Measurements from ENCODE around the gene CFAP46.
"Not testable (repeated sequence)": the region's sequence is repeated elsewhere in the genome, so short reads cannot be mapped to it uniquely, and the experiment has no call there.

Gene CFAP46

DNA sequence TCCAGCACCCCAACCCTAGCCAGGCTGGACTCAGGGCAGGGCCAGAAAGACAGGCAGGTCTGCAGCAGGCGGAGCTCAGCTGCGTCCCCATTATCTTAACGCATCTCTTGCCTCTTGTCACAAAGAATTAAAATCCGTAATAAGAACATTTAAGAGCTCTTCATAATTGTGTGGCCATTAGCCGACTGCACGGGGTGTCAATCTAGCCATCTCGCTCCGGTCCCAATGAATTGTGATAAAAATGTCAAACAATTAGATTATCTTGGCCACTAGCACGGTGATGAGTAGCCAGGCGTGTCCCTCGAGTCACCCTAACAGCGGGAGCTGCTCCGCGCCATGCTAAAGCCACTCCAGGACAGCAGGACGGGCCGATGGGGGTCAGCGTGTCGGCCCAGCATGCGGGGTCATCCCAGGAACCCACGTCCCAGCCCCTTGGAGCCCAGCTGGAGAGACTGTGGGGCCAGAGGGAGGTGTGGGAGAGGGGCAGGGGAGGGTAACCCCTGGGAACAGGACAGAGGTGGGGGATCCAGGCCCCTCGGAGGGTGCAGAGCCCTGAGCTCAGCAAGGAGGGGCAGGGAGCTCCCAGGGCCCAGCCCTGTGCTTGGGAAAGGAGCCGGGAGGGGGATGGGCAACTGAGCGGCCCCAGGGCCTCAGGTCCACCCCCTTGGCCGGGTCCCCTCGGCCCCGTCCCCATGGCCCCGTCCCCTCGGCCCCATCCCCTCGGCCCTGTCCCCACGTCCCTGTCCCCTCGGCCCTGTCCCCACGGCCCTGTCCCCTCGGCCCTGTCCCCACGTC, 138.8 kb downstream of the CFAP46 start:
- DNase-seq: no peak

DNA sequence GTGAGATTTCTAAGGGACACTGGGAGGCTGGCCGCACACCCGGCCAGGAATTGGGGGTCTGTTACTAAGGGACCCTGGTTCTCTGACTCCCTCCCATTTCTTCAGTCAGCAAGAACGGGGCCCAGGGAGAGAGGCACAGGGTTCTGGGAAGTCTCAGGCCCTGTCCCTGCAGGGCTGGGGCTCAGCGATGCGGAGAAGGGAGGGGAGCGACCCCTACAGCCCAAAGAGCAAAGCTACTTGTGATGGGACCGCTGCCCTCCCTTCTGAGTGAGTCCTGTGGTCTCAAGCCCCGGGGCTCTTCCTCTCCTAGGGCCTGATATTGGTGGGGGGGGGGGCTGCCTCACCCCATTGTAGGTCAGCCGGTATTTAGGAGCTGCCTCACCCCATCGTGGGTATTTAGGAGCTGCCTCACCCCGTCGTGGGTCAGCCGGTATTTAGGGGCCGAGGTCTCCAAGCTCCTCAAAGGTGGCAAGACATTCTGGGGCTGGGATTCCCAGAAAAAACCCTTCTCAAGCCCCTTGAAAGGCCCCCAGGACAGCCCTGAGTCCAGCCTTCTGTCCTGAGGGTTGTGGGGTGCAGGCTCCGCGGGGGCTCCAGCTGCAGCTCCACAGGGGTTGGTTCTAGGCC, 139.6 kb downstream of the CFAP46 start:
- no peak for DNase-seq

DNA sequence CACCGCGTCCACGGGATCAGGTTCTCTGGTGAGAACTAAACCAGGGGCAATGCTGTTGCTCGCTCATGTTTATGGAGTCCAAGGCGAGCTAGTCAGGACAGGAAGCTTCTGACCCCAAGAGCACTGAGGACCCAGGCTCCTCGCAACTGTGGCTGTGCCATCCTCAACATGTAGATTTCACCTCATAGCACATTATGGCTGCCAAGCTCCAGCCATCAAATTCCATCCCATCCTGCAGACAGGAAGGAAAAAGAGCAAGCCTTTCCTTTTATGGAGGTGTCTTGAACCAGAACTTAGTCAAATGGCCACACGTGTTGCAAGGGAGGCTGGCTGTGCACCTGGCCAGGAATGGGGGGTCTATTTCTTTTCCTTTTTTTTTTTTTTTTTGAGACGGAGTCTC, 140.3 kb downstream of the CFAP46 start:
- DNase-seq: no peak

DNA sequence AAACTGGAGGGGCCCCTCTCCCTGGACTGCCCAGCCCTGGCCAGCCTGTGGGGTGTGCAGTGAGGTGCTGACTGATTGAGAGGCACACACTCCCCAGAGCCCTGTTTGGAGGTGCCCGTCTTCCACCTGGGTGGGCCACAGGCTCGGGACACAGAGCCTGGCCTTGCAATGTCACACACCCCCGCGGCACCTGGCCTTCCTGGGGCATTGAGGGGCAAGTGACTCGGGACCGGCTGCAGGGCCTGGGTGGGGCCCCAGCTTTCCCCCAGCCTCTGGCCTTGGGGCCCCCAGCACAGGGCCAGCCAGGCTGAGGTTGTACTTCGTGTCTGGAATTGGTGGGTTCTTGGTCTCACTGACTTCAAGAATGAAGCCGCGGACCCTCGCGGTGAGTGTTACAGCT, 142.5 kb downstream of the CFAP46 start:
- no peak for DNase-seq

DNA sequence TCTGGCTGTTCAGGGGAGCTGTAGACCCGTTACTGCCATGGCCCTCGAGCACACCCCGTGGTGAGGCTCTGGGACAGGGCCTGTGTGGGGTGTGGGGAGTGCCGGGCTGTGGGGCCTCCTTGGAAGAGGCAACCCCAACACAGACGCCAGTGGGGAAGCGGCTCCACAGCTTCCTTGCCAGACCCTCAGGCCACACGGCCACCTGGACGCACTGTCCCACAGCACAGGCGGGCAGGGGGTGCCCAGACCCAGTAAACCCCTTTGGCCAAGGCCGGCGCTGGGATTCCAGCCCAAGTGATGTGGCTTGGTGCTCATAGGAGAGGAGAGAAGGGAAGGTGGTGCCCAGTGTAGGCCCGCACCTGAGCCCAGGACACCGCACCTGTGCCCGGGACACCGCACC, 143.5 kb downstream of the CFAP46 start:
- no peak for DNase-seq

DNA sequence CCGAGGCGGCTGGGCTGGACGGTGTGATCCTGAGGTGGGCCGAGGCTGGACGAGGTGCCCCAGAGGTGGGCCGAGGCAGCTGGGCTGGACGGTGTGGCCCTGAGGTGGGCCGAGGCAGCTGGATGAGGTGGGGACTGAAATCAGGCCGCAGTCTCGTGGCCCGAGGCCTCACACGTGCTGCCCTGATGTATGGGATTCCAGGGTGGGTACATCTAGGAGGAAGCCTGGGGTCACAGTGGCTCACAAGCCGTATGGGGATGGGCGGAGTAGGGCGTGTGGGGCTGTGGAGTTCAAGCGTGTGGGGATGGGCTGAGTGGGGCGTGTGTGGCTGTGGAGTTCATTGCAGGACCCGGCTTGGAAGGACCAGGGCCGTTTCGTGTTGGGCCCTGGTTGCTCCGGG, 144.0 kb downstream of the CFAP46 start:
- DNase-seq: no peak

DNA sequence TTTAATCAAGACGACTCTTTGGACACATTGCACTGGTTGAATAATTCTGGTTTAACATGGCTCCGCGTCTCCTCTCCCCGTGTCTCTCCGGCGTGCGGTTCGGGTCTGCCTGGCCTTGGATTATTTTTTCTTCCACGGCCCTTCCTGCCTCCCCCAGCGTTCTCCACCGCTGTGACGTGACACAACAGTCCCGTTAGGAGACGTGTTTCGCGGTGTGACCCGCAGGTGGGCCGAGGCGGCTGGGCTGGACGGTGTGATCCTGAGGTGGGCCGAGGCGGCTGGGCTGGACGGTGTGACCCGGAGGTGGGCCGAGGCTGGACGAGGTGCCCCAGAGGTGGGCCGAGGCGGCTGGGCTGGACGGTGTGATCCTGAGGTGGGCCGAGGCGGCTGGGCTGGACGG, 144.4 kb downstream of the CFAP46 start:
- not testable (repeated sequence) for DNase-seq

DNA sequence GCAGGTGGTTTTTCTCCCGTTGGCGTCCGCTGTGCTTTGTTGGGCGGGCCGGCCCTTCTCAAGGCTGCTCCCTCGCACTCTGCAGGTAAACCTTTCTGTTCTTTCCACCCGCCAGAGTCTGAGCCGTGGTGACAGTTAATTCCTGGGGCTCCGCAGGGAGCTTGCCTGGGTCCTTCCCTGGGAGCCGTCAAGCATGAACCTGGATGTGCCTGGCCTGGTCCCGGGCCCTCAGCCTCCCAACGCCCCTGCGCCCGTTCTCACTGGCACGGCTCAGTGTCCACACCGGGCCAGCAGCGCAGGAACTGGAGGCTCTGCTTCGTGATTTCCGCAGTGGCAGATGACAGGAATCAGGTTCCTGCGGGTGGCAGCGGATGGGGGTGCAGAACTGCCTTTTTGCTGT, 145.5 kb downstream of the CFAP46 start:
- no peak for DNase-seq

DNA sequence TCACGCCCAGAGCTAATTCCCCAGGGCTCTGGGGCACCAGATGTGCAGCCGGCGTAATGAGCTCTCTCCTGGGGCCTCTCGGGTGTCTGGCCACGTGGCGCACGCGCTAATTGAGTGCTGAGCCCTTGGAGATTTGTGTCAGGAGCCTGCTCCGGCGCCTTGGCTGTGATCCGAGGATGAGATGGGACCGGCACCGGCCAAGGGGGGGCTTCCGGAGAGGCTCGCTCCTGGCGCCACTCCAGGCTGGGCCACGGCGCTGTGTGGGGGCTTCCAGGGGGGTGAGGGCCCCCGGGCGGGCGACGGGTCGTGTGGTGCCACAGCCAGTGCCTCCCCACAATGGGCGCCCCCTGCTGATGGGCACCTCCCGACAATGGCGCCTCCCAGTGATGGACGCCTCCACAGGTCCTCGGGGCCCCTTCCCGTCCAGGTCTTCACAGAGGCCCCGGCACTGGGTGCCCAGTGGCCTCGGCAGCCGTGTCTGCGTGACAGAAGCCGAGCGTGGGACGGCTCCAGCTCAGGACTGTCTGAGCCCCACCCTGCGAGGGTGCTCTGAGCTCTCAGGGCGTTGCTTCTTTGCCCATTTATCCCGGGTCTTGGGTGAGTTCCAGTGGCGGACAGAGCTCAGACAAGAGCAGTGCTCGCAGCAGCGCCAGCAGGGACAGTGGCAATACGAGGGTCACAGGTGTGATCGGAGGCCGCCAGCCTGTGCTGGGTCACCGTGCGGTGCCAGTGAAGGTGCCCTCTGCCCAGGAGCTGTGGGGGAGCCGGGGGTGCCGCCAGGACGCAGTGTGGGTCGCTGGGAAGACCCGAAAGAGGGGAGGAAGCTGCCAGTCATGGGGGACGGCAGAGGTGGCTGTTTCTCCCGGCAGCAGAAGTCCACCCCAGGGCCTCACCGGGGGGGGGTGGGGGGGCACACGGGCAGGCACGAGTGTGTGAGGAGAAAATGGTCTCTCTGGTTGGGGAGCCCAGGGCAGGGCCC, 148.2 kb downstream of the CFAP46 start:
- DNase-seq: no peak

DNA sequence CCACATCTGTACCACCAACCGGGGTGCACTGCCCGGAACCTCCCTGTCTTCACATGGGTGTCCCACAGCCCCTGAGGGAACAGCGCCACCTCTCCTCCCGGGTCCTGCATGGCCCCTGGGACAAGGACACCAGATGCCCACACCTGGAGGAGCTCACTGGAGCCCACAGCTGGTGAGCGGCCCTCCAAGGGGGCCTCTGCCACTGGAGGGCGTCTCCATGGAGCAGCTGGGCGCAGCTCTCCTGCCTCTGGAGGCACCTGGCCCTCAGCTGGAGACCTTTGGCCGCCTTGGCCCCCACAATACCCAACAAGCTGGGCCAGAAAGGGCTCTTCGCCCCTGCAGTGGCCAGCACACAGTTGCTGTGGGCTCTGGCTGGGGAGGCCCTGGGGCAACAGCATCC, 149.2 kb downstream of the CFAP46 start:
- no peak for DNase-seq

DNA sequence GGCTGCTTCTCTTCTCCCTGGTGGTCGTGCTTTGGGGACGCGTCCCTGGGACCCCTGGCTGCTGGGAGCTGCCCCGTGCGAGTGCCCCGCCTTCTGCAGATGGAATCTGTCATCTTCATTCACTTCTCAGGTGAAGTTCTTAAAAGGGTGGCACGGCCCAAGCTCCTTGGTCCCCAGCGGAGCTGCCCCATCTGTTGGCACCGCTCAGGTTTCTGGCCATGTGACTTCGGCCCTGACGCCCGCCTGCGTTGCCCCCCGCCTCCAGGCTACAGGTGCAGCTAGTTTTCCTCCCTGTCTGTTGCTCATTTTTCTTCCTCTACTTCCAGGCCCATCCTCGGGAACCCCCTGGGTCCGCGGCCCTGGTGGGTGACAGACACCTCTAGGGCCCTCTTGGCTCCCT, 149.6 kb downstream of the CFAP46 start:
- DNase-seq: no peak

DNA sequence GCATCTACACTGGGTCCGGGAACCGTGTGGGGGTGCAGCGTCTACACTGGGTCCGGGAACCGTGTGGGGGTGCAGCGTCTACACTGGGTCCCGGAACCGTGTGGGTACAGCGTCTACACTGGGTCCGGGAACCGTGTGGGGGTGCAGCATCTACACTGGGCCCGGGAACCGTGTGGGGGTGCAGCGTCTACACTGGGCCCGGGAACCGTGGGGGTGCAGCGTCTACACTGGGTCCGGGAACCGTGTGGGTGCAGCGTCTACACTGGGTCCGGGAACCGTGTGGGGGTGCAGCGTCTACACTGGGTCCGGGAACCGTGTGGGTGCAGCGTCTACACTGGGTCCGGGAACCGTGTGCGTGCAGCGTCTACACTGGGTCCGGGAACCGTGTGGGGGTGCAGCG, 150.3 kb downstream of the CFAP46 start:
- DNase-seq: not testable (repeated sequence)

DNA sequence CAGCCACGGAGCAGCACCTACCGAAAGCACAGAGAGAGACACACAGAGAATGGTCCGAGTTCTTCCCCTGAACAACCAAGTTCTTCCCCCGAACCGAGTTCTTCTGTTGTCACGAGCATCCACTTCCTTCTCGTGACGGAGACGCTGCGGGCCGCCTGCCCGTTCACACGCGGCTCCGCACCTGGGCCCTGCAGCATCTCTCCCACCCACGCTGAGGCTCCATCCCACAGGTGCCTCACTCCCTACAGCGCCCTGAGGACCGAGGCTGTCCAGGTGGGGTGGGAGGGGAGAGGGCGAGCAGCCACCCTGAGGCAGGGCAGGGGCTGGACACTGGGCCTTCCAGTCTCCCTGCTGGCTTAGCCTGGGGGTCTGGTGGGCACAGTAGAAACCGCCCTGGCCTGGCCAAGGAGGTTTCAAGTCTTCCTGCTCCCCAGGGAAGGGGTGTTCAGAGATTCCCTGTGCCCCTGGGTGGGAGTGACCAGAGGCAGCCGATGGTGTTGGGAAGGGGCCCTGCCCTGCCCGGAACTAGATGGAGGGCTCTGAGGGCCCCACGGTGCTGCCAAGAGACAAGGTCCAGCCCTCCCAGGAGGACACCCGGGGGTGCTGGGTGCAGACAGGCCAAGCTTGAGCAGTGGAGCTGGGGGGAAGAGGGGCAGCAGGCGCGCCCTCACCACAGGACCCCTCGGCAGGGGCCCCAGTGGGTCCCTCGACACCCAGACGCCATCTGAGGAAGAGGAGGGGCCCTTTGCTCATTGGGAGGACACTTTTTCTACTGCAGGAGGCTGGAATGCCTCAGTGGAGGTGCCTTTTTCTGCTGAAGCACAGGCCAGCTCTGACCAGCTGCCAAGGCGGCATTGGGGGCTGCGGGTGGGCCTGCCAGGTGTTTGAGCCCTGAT, 151.2 kb downstream of the CFAP46 start:
- no peak for DNase-seq

DNA sequence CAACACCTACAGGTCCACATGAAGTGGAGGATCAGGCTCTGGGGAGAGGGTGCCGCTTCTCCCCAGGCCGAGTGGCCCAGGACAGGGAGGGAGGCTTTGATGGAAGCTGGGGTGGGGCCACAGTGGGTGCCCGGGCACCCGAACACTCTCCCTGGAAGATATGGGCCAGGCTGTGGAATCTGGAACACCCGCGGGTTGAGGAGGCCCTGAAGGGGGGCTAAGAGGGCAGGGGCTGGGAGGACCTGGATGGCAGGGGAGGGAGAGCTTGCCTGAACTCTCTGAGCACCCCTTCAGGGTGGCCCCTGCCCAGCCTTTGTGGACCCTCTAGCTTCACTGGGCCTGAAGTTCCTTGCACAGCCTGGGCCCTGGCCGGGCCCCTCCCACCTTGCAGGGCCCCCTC, 151.9 kb downstream of the CFAP46 start:
- DNase-seq: no peak

DNA sequence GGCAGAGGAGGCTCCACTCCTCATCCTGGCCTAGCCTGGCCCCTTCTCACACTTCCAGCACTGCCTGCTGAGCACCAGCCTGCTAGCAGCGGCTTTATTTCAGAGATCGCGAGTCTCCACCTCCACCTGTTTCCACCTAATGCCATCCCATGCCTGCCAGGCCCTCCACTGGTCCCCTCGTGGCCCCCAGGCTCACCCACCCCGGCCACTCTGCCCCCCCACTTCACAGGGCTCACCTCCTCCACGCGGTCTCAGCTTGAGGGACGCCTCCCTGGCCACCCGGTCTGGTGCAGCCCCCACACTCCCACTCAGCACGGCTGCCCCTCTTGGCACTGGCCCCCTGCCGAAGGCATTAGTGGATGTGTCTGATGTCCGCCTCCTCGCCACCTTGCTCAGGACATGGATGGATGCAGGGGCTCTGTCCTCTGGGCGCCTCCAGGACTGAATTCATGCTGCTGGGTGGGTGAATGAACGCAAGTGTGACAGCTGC, 152.7 kb downstream of the CFAP46 start:
- DNase-seq: no peak

DNA sequence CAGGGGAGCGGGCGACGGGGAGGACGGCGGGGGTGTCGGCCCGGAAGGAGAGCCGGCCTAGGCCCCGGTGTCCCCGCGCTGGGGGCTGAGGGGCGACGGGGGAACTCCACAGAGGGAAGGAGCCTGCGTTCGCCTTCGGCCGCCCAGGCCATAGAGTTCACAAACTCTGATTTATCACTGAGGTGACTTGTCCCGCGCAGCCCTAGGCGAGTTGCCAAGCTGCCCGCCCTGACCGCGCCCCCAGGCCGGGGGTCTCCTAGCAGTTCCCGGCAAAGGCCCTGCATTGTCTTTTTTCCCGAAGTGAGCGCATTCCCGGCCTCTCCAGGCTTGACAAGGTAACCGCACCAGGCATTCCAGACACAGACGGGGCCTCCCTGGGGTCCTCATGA, 153.5 kb downstream of the CFAP46 start:
- DNase-seq: no peak

DNA sequence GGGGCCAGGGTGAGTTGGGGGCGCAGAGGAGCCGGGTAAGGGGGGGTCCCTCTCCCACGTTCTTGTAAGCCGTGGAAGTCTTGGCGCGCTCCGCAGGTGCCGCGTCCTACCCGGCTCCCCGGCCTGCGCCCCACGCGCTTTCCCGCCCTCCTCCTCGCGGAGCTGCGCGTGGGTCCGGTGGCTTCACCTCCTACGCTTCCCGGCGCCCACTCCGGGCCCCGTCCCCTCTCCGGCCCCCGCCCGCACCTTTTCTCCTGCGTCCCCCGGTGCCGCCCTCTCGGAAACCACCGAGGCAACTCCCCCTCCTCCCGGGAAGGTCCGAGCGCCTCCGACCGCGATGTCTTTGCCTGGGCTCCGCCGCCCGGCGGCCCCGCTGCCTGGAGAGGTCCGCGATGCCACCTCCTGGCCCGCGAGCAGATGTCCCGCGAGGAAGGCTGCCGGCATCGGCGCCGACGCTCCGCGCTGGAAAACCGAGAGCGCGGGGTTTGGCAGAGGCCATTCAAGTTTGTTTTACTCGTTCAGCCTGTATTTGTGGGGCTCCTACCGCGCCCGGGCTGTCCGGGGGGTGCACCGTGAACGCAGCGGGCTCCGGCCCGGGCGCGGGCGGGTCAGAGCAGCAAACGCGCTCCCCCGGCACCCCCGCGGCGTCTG, 154.1 kb downstream of the CFAP46 start:
- DNase-seq: no peak

DNA sequence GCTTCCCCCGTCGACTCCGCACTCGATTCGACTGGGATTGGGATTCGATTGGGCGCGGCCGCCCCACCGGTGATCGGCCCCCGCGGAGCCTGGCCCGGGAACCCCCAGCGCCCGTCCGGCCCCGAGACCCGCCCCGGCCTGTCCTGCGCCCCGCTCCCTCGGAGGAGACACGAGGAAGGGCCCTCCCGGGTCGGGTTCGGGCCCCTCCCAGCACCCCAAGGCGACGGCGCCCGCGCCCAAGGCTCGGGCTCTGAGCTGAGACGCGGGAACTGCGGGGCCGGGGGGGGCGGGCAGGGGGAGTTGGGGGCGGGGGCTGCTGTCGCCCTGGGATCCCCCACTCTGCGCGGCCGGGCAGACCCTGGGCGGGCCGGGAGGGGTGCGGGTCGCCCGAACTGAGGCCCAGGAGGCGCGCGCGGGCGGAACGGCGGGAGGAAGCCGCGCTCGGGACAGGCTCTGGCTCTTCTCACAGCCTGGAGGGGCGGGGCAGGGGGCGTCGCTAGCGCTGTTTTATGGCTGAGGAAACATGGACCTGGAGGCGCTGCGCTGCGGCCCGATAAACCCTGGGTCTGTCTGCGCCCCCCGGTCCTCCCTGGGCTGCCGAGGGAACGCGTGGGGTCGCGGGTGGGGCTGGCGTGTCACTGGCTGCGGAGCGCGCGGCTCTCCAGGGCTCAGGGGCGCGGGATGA, 154.7 kb downstream of the CFAP46 start:
- DNase-seq: no peak

DNA sequence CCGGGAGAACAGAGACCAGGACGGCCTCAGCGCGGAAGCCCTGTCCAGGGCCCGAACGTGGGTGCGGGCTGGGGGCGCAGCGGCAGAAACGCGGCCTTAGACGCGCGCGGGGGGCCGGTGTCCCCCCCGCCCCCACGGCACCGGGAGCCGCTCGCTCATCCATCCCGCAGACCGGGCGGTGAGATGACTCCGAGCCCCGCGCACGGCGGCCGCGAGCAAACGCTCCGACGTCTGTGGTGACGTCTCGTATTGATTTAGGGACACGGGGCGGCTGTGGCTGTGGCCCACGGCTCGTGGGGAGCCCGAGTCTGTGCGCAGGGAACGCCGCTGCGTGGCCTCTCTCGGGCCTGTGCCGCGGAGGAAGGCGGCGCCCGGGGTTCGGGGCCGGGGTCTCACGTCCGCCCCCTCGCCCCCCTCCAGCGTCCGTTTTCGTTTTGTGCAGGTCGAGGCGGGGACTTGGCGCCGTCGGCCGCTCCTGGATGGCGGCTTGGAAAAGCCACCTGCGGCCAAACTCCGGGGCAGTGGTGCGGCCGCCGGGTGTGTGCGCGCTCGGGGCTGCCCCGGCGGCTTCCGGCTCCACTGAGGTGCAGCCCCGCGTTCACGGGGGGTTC, 155.4 kb downstream of the CFAP46 start:
- no peak for DNase-seq

DNA sequence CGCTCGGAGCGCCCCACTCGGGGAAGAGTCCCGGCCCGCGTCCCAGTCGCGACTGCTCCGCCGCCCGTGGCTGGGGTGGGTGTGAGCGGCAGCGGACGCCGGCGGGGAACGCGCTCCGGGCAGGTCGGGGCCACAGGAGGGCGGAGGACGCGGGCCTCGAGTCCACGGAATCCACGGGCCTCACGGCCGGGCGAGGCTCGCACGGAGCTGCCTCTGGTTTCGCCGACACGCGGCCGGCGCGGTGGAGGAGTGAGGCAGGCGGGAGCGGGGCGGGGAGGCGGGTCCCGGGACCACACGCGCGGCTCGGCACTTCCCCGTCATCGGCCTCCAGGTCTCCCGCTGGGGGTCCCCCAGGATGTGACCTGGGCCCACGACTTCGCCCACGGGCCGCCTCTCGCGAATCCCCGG, 155.9 kb downstream of the CFAP46 start:
- no peak for DNase-seq
